Measurements from ENCODE around the gene ELMO3. TPM values are rescaled to one million over a fixed set of nuclear protein-coding genes. Genes with fewer than 3 reads are reported as not detected.

Gene ELMO3
- total and polyA plus RNA-seq, 2 donors (not counting 3 experiments of a cell fraction or from before 2014, with no cell fraction given) = 3.9 to 5.7 TPM

GRCh38 chr16:67181346-67181745 lies 17.6 kb upstream of the ELMO3 start:
- Histone ChIP-seq H3K4me3 (replicated peaks in 1 of 3; ENCODE audit: insufficient read depth in 1 of 3, low read depth in 1 of 3, low read length in 3 of 3) (no peak overlapping the region), H3K36me3 (ENCODE audit: control insufficient read depth in 2 of 2, extremely low read depth in 1 of 2, insufficient read depth in 2 of 2, low read length in 2 of 2) (no peaks in the 10 kb centered on the region), H4K20me1 (replicated peaks; ENCODE audit: control insufficient read depth, extremely low read depth, insufficient read depth, low read length) (no peaks in the 10 kb centered on the region), H3K4me1 (ENCODE audit: control insufficient read depth, extremely low read depth, insufficient read depth, low read length) (peaks cover 33% of the 10 kb centered on the region), H3K9me1 (replicated peaks; ENCODE audit: control insufficient read depth, extremely low read depth, insufficient read depth, low read length) (no peaks in the 10 kb centered on the region), H3K27ac (ENCODE audit: insufficient read depth, low read depth, low read length) (peak overlapping the region; percentile 36), H3K79me2 (ENCODE audit: control insufficient read depth, insufficient read depth, low read length) (peaks cover 13% of the 10 kb centered on the region), H3K27me3 (ENCODE audit: control insufficient read depth in 2 of 2, insufficient read depth in 2 of 2, low read length in 2 of 2) (no peaks in the 10 kb centered on the region), H3K9ac (replicated peaks; ENCODE audit: extremely low read depth, insufficient read depth, low read length) (no peak overlapping the region), H3K4me2 (ENCODE audit: insufficient read depth, low read length) (peak overlapping the region; percentile 3), H3K9me3 (replicated peaks; ENCODE audit: control insufficient read depth, insufficient read depth, low read length) (no peaks in the 10 kb centered on the region), H2AFZ (ENCODE audit: low read depth, low read length) (no peak overlapping the region)
- ChIA-PET CTCF (interaction anchor here (0.8 to 1.5 kb wide), 6 partner anchors 11 to 286 kb away, joined by 4 to 9 read pairs (median 6); partner anchors contain the start of genes FBXL8, NOL3 and TRADD), POLR2A (interaction anchor here (0.7 kb wide), 1 partner anchor 470 kb away, joined by 8 read pairs; no protein-coding TSS in a partner anchor)
- intact Hi-C loops (cut with micrococcal nuclease) = no loop called here
- no TSS peak for BruUV-seq (replicated peaks)
- FAIRE-seq (peak; percentile 94), DNase-seq (ENCODE audit: low read depth, low spot score) (peak; percentile 69)
- no peak for TF ChIP-seq JUN (IDR thresholded peaks at IDR 0.05; ENCODE audit: borderline replicate concordance, insufficient read depth, insufficient read length, low read depth)
- TF ChIP-seq CTCF (IDR thresholded peaks at IDR 0.05; ENCODE audit: extremely low read depth in 1 of 2, insufficient read depth in 1 of 2, low read depth in 1 of 2, low read length in 2 of 2) = no peak
- no peak for TF ChIP-seq POLR2A (IDR thresholded peaks at IDR 0.05; ENCODE audit: low read depth, low read length)
- peak; percentile 37 for TF ChIP-seq GATA2 (IDR thresholded peaks at IDR 0.05; ENCODE audit: insufficient read depth, insufficient read length, low read depth, low read length)
- TF ChIP-seq EZH2 (IDR thresholded peaks at IDR 0.05; ENCODE audit: borderline replicate concordance, low read depth, low read length, severe bottlenecking) = no peak
- no peak for TF ChIP-seq MYC (IDR thresholded peaks at IDR 0.05; ENCODE audit: low read depth, low read length)
- TF ChIP-seq POLR2AphosphoS5 (IDR thresholded peaks at IDR 0.05; ENCODE audit: insufficient read depth, low read depth, low read length) = no peak
- TF ChIP-seq FOS (IDR thresholded peaks at IDR 0.05; ENCODE audit: borderline replicate concordance, insufficient read depth, low read length) = peak; percentile 68
- TF ChIP-seq MAX (IDR thresholded peaks at IDR 0.05; ENCODE audit: insufficient read depth, insufficient read length) = no peak
- dilution Hi-C loops (cut with MboI; ENCODE audit: extremely low pct_ligation_motif_present, low sequenced_read_pairs) = no loop called here

Data from endothelial cell of umbilical vein (primary cell).